Measurements from ENCODE around the gene MECR.

The MECR gene

GRCh38 chr1:29255134-29255666, 24.5 kb upstream of the MECR start:
- no peak for DNase-seq

- no peak for DNase-seq
Observed at GRCh38 chr1:29254346-29254745, 23.6 kb upstream of the MECR start.

DNA sequence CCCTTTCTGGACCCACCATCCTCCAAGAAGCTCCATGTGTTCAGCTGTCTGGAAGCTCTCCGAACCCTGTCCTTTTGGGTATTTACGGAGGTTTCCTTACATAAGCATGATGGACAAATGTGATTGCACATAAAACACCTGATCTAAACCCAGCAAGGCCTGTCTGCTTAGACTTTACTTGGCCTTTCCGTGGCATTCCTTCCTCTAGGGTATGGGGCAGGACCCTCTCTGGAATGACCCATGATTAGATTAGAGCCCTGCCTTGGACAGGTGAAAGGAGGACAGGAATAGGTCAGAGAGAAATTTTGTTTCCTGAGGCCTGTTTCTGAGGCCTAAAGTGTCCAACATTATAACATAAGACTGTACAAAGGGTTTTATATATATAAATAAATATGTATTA, 22.4 kb upstream of the MECR start:
- DNase-seq, result no peak

GRCh38 chr1:29251164-29252124, 20.7 kb upstream of the MECR start:
- no peak for DNase-seq

DNA sequence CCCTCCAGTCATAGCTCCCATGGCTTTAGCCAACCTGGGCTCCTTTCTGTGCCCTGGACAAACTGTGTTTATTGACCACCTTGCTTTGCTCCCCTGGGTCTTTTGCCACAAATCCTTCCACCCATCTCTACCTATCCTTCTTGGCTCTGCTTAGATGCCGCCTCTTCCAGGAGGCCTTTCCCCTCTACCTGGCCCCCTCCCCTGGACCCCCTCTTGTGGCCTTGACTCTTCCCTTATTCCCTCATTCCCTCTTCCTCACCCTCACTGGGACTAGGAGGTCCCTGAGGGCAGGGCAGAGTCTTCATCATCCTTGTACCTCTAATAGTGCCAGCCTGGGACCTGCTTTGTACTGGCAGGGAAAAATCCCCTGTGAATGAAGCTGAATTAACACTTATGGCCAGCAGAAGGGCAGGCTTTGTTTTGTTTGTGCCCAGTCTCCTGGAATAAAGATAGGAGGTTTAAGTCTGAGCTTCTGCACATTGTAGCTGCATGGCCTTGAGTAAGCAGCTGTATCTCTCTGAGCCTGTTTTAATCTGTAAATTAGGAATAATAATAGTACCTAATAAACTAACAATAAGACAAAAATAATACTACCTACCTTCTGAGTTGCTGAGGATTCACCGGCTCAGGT, 19.3 kb upstream of the MECR start:
- DNase-seq, result no peak

DNA sequence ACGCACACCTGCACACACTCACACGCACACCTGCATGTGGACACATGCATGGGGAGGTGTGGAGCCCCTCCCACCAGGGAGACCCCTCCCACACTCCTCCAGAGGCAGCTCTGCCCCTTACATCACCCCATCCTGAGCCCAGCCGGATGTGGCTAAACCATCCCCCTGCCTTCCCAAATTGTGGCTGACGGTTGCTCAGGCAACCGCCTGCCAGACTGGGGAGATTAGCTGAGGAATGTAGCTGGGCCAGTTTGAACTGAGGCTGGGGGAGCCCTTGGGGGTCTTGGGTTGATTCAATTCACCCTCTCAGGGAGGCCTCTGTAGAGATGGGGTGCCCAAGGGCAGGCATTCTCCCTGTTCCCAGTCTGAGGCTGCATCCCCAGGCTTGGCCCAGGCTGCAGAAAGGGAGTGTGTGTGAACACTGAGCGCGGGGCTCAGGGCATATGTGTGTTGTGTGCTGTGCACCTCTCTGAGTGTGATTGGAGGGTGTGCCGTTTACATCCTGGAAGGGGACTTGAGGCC, 18.5 kb upstream of the MECR start:
- DNase-seq, result no peak

DNA sequence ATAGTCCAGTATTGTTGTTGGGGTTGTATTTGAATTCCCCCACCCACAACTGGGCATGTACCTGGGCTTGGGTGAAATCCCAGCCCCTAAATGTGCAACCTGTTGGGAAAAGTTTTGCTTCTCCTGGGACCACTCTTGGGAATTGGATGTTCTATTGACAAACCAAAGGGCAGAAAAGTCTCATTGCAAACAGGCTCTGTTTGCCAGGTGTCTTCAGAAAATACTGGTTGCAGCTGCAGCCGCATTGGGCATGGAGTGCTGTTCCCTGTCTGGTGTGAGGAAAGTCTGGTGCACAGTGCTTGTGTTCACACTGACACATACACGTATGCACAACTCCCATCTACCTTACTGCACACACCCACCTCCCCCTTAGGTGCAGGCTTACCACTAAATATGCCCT, 17.7 kb upstream of the MECR start:
- DNase-seq, result no peak

- no peak for DNase-seq
Observed at GRCh38 chr1:29247571-29248273, 17.0 kb upstream of the MECR start.

DNA sequence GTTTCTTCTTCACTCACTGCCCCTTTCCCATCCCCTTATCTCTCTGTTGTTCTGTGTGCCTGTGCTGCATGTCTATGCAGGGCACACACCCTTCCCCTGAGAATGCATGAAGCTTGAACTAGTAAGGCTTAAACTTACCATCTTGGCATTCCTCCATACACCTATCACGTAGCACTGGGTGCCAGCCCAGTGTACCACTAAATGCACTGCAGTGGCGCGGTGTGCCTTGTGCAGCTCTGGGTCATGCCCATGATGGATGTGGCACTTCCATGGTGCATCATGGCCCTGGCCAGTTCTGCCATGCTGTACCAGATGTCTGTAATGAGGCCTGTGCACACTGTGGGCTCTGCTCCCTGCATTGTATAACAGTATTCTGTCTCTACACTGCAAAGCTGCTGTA, 16.3 kb upstream of the MECR start:
- no peak for DNase-seq

DNA sequence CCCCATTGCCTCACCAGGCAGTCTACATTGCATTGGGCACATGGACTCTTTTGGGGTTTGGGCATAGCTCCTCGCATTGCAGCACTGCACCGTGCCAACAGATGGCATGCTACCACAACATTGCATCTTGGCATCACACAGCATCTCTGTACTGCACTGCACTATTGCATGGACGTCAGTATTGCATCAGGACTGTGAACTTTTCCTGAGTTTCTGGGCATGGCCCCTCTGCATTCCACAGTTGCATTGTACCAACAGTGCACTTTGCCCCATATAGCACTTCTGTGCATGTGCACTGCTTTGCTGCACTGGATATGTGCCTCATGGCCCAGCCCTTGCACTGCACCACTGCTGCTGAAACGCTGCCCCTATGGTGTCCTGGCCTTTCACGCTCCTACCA, 15.1 kb upstream of the MECR start:
- peak in 1 of 2 experiments; percentile 5 for DNase-seq

DNA sequence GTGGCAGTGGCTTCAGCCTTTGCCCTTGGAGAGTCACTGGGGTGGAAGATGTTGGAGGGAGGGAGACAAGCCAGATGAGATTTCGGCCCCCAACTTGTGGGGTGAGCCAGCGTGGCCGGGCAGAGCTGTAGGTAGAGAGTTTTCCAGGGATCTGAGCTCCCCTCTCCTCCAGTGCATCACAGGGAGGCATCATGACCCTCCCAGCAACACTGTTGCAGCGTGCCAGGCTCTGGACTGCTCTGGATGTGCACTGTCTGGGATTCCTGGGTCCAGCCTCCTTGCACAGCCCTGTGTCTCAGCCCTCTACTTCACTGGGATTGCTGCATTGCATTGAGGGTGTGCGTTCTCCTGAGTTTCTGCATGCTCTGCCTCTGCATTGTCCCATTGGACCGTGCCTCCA, 14.5 kb upstream of the MECR start:
- DNase-seq, result no peak

- DNase-seq, result no peak
Observed at GRCh38 chr1:29243871-29244200, 13.1 kb upstream of the MECR start.

DNA sequence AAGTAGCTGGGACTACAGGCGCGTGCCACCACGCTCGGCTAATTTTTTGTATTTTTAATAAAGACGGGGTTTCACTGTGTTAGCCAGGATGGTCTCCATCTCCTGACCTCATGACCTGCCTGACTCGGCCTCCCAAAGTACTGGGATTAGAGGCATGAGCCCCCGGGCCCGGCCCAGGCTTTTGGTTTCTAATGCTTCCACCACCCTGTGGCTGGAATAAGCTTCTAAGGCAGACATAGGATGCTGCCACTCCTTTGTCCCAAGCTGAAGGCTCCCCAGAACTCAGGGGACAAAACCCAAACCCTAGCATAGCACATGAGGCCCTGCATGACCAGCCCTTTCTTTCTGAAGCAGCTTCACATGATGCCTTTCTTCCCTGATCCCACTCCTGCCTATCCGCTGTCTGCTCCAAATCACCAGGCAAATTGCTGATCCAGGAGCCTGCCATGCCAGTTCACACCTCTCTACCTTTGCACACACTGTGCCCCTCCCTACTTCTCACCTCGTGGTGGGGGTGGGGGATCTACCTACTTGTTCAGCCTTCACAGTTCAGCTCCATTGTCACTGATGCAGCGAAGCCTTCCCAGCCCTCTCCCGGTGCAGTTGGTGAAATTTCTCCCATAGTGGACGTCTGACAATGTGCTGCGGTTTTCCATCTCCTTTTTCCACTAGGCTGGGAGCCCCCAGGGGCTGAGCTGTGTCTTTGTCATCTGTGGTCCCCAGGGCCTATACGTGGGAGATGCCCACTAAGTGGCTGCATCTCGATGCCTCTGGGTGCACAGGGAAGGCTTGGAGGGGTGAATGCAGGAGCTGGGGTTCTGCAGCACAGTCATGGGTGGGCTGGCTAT, 12.5 kb upstream of the MECR start:
- no peak for DNase-seq

DNA sequence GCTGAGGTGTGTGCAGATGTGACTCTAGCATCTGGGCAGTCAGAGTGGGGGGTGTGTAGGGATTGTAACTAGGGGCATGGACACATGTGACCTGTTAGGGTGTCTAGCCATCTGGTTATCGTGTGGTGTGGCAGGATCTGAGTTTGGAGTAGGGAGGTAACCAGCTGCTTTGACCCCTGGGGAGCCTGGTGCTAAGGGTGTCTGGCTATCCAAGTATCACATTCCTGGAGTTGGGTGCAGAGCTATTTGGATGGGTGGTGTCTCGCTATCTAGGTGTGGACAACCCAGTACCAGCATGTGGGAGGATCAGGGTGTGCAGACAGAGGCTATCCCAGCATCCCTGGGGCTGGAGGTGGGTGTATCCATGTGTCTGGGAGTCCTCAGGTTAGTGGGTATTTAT, 10.3 kb upstream of the MECR start:
- no peak for DNase-seq

DNA sequence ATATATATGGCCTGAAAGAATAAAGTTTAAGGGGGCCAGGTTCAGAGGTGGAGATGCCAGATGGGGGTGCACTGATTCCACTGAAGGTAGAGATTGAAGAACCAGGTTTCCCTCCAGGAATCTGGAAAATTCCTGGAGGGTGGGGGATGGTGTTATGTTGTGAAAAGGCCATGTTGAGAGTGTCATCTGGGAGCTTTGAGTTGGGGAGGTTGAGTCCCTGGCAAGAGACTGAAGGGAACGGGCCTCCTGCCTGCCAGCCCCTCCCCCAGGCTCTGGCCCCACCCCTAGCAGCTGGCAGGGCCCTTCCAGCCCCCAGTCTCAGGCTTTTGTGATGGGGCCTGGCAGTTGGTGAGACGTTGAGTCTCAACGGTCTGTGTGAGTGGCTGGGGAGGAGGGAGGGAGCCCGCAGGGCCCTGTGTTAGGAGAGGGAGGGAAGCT, 9.7 kb upstream of the MECR start:
- peak; percentile 25 to 31 for DNase-seq

GRCh38 chr1:29239142-29239541, 8.4 kb upstream of the MECR start:
- DNase-seq, result peak in 1 of 2 experiments; percentile 63

DNA sequence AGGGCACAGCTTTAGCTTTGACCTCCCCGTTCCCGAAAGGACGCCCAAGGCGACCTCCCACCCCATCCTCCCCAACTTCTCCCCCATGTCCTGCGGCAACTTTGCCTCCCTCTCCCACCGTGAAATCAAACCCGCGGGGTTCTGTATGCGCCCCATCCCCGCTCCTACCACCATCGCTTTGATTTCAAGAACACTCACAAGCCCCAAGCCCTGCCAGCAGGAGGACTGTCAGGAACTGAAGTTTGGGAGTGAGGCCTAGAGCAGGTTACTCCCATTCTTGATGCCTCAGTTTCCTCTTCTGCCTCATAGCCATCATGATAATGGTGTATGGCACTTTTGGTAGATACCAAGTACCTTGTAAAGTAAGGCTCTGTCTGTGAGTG, 7.9 kb upstream of the MECR start:
- no peak for DNase-seq

- peak; percentile 24 to 43 for DNase-seq
Observed at GRCh38 chr1:29237852-29238619, 7.3 kb upstream of the MECR start.

DNA sequence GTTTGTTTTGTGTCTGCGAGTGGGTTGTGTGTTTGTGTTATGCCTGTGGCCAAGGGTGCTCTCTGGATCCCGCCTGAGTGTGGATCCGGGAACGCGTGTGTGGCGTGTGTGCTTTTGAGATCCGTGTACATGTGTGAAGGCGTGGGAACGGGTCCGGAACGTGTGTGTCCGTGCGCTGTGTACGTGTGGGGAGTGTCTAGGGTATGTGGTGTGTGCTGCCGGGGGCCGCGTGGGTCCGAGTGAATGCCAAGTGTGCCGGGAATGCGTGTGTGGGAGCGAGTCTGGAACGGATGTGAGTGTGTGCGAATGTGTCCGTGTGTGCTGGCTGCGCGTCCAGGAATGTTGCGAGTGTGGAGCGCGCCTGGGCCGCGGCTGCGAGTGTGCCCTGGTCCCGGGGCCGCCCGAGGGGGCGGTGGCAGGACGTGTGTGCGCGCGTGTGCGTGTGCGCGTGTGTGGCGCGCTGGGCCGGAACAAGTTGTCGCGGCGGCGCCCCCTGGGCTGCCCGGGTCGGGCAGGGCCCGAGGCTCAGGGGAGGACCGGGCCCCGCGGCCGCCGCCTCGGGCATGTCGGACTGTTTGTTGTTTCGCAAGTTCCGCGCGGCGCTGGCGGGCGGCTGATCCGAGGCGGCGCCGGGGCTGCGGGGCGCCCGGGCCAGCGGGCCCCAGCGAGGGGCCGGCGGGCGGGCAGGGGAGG, 6.5 kb upstream of the MECR start:
- DNase-seq, result peak in 1 of 2 experiments; percentile 20

GRCh38 chr1:29236712-29237128, 6.0 kb upstream of the MECR start:
- DNase-seq, result no peak

Data from SHP77 (cell line).